Astrocyte (in vitro differentiated cells and primary cell): ENCODE data around the gene C22orf31. TPM values are rescaled to one million over a fixed set of nuclear protein-coding genes. Genes with fewer than 3 reads are reported as not detected.

Experiments
- DNase-seq: peaks from one replicate; pipeline ENCODE4 v3.0.0-alpha.2; 2010; ENCODE audit warnings: low read depth
- FAIRE-seq: peaks from 2 replicates; lab custom pipeline; 2011; peaks lifted over from hg19 to GRCh38; lab: Jason Lieb, UNC
- H2AFZ ChIP-seq: 2 replicates; pipeline ENCODE4 v1.6.0; 2012; ENCODE audit warnings: low read depth, low read length, inconsistent platforms
- H3K27ac ChIP-seq: 2 replicates; pipeline ENCODE4 v1.5.1; 2011; ENCODE audit warnings: low read depth, low read length, inconsistent platforms
- H3K27me3 ChIP-seq: 2 replicates; pipeline ENCODE4 v1.6.0; 2011; ENCODE audit warnings: low read length, inconsistent platforms; ENCODE audit not compliant: insufficient read depth
- H3K36me3 ChIP-seq: 2 replicates; pipeline ENCODE4 v1.5.1; 2011; ENCODE audit warnings: low read length, inconsistent platforms; ENCODE audit not compliant: insufficient read depth
- H3K4me1 ChIP-seq: 2 replicates; pipeline ENCODE4 v1.5.1; 2011; ENCODE audit warnings: low read length, inconsistent platforms; ENCODE audit not compliant: insufficient read depth
- H3K4me2 ChIP-seq: 2 replicates; pipeline ENCODE4 v1.6.0; 2012; ENCODE audit warnings: low read length, inconsistent platforms
- H3K4me3 ChIP-seq: 2 replicates; pipeline ENCODE4 v1.5.1; 2011; ENCODE audit warnings: low read depth, mild to moderate bottlenecking, low read length, inconsistent platforms; ENCODE audit not compliant: insufficient read depth
- H3K79me2 ChIP-seq: 2 replicates; pipeline ENCODE4 v1.6.0; 2012; ENCODE audit warnings: mild to moderate bottlenecking, low read length, inconsistent platforms; ENCODE audit not compliant: insufficient read depth
- H3K9ac ChIP-seq: 2 replicates; pipeline ENCODE4 v1.6.0; 2012; ENCODE audit warnings: mild to moderate bottlenecking, low read length, inconsistent platforms
- H3K9me3 ChIP-seq: 2 replicates; pipeline ENCODE4 v1.5.1; 2012; ENCODE audit warnings: low read depth, mild to moderate bottlenecking, low read length, inconsistent platforms; ENCODE audit not compliant: insufficient read depth
- H4K20me1 ChIP-seq: 2 replicates; pipeline ENCODE4 v1.6.0; 2012; ENCODE audit warnings: low read length, inconsistent platforms; ENCODE audit not compliant: insufficient read depth
- H3K27ac Mint-ChIP-seq: one replicate; pipeline ENCODE4 v1.8.0; 2021; ENCODE audit warnings: mild to moderate bottlenecking, mixed read lengths; ENCODE audit not compliant: unreplicated experiment
- H3K27me3 Mint-ChIP-seq: one replicate; pipeline ENCODE4 v1.8.0; 2021; ENCODE audit warnings: low read depth, mixed read lengths; ENCODE audit not compliant: unreplicated experiment
- H3K36me3 Mint-ChIP-seq: one replicate; pipeline ENCODE4 v1.8.0; 2021; ENCODE audit warnings: low read depth, mixed read lengths; ENCODE audit not compliant: unreplicated experiment
- H3K4me1 Mint-ChIP-seq: one replicate; pipeline ENCODE4 v1.8.0; 2021; ENCODE audit warnings: low read depth, mixed read lengths; ENCODE audit not compliant: unreplicated experiment
- H3K4me3 Mint-ChIP-seq: one replicate; pipeline ENCODE4 v1.8.0; 2021; ENCODE audit warnings: mild to moderate bottlenecking, moderate library complexity, mixed read lengths; ENCODE audit not compliant: unreplicated experiment
- H3K9me3 Mint-ChIP-seq: one replicate; pipeline ENCODE4 v1.8.0; 2021; ENCODE audit warnings: mild to moderate bottlenecking, mixed read lengths; ENCODE audit not compliant: unreplicated experiment
- EZH2 ChIP-seq: IDR thresholded peaks from 2 replicates; pipeline ENCODE4 v1.6.1; 2012; ENCODE audit warnings: mild to moderate bottlenecking, low read length, inconsistent platforms; ENCODE audit not compliant: insufficient read depth
- total RNA-seq: library from RNA; stranded (reverse); gene quantifications from 2 replicates; pipeline ENCODE4 v1.2.1, GENCODE V29; 2021
- TF ChIP-seq, protein P1 (sequence below): IDR thresholded peaks from 2 replicates; pipeline ENCODE4 v1.5.1; 2011; ENCODE audit warnings: low read depth, mild to moderate bottlenecking, inconsistent platforms, low read length, moderate library complexity; ENCODE audit not compliant: insufficient read depth

The C22orf31 gene
- total RNA-seq, 1 donor from 2014 or later = not detected

- H3K9me3 ChIP-seq = no peaks in the 10 kb centered on the region
- H3K27me3 Mint-ChIP-seq = peaks cover 7% of the 10 kb centered on the region
- peak overlapping the region; percentile 42 for H3K4me2 ChIP-seq
- no peak overlapping the region for H3K9ac ChIP-seq
- H3K36me3 ChIP-seq = no peaks in the 10 kb centered on the region
- DNase-seq = peak; percentile 67
- H3K4me3 Mint-ChIP-seq = peak overlapping the region; percentile 30
- H3K4me3 ChIP-seq = no peak overlapping the region
- no peak overlapping the region for H3K27ac Mint-ChIP-seq
- peaks cover 16% of the 10 kb centered on the region for H3K4me1 Mint-ChIP-seq
- no peaks in the 10 kb centered on the region for H3K36me3 Mint-ChIP-seq
- peaks cover 2% of the 10 kb centered on the region for H3K27me3 ChIP-seq
- TF ChIP-seq, protein P1, sequence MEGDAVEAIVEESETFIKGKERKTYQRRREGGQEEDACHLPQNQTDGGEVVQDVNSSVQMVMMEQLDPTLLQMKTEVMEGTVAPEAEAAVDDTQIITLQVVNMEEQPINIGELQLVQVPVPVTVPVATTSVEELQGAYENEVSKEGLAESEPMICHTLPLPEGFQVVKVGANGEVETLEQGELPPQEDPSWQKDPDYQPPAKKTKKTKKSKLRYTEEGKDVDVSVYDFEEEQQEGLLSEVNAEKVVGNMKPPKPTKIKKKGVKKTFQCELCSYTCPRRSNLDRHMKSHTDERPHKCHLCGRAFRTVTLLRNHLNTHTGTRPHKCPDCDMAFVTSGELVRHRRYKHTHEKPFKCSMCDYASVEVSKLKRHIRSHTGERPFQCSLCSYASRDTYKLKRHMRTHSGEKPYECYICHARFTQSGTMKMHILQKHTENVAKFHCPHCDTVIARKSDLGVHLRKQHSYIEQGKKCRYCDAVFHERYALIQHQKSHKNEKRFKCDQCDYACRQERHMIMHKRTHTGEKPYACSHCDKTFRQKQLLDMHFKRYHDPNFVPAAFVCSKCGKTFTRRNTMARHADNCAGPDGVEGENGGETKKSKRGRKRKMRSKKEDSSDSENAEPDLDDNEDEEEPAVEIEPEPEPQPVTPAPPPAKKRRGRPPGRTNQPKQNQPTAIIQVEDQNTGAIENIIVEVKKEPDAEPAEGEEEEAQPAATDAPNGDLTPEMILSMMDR = no peak
- no peak for TF ChIP-seq EZH2
- peaks cover 10% of the 10 kb centered on the region for H3K4me1 ChIP-seq
- peak; percentile 68 for FAIRE-seq
- H3K9me3 Mint-ChIP-seq = no peaks in the 10 kb centered on the region
- H3K27ac ChIP-seq = no peak overlapping the region
- H4K20me1 ChIP-seq = no peaks in the 10 kb centered on the region
- H3K79me2 ChIP-seq = no peaks in the 10 kb centered on the region
- H2AFZ ChIP-seq = peak overlapping the region; percentile 2
Measured at GRCh38 chr22:29093501-29094300, 32.1 kb upstream of the C22orf31 start.

GRCh38 chr22:29093030-29093429, 31.4 kb upstream of the C22orf31 start:
- Histone ChIP-seq H3K4me1 (peaks cover 10% of the 10 kb centered on the region), H2AFZ (no peak overlapping the region), H3K36me3 (no peaks in the 10 kb centered on the region), H3K27ac (no peak overlapping the region), H3K79me2 (no peaks in the 10 kb centered on the region), H3K4me2 (no peak overlapping the region), H3K9ac (no peak overlapping the region), H4K20me1 (no peaks in the 10 kb centered on the region), H3K9me3 (no peaks in the 10 kb centered on the region), H3K27me3 (peaks cover 2% of the 10 kb centered on the region), H3K4me3 (no peak overlapping the region)
- Mint-ChIP-seq H3K9me3 (no peaks in the 10 kb centered on the region), H3K27me3 (peaks cover 7% of the 10 kb centered on the region), H3K4me3 (no peak overlapping the region), H3K27ac (no peak overlapping the region), H3K4me1 (peaks cover 16% of the 10 kb centered on the region), H3K36me3 (no peaks in the 10 kb centered on the region)
- FAIRE-seq (no peak), DNase-seq (no peak)
- TF ChIP-seq, protein P1 = no peak
- TF ChIP-seq EZH2 = no peak

DNA sequence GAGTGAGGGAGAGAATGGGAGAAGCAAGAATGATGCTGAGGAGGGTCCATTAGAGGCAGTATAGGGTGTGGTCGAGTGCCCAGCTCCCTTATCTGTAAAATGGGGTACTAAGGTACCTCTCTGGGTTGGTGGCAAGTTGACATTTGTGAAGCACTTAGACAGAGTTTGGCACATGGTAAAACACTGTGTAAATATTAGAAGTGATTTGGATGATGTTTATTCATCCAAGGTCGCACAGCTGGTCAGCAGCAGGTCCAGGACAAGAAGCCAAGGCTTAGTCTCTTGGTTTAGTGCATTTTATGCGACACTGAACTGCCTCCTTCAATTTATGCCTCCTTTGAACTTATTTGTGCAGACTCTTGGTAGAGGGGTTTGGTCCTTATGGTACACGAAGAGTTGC, 30.6 kb upstream of the C22orf31 start:
- Histone ChIP-seq H3K4me1 (peaks cover 10% of the 10 kb centered on the region), H3K4me3 (no peak overlapping the region), H3K79me2 (no peaks in the 10 kb centered on the region), H4K20me1 (no peaks in the 10 kb centered on the region), H2AFZ (no peak overlapping the region), H3K9ac (no peak overlapping the region), H3K4me2 (no peak overlapping the region), H3K27me3 (peaks cover 2% of the 10 kb centered on the region), H3K36me3 (no peaks in the 10 kb centered on the region), H3K9me3 (no peaks in the 10 kb centered on the region), H3K27ac (no peak overlapping the region)
- no peak overlapping the region for H3K4me3 Mint-ChIP-seq
- H3K4me1 Mint-ChIP-seq = peaks cover 16% of the 10 kb centered on the region
- TF ChIP-seq, protein P1 = no peak
- TF ChIP-seq EZH2 = no peak
- H3K9me3 Mint-ChIP-seq = no peaks in the 10 kb centered on the region
- H3K27ac Mint-ChIP-seq = no peak overlapping the region
- H3K27me3 Mint-ChIP-seq = peaks cover 7% of the 10 kb centered on the region
- FAIRE-seq = no peak
- no peak for DNase-seq
- no peaks in the 10 kb centered on the region for H3K36me3 Mint-ChIP-seq
